Vagina (tissue), 2 donors: Measurements from ENCODE around the gene SMAP2. TPM values are rescaled to one million over a fixed set of nuclear protein-coding genes. Genes with fewer than 3 reads are reported as not detected.
A peak's percentile ranks its signal among the peaks of the same experiment; 100 is the strongest.

Experiments used
- DNase-seq, 2 donors: peaks; one replicate each; pipeline ENCODE4 v3.0.0-alpha.2; 2017; ENCODE audit errors: extremely low spot score in 2 of 2
- H3K27ac ChIP-seq: fragments of 200-600 bp; sonication (generic); one replicate; pipeline ENCODE4 v1.5.1; 2019
- H3K27me3 ChIP-seq: fragments of 200-600 bp; sonication (generic); one replicate; pipeline ENCODE4 v1.5.1; 2019
- H3K36me3 ChIP-seq, 2 donors: fragments of 200-600 bp; sonication (generic); one replicate each; pipeline ENCODE4 v1.5.1; 2017 to 2019
- H3K4me1 ChIP-seq: fragments of 200-600 bp; sonication (generic); one replicate; pipeline ENCODE4 v1.5.1; 2019
- H3K4me3 ChIP-seq, 2 donors: fragments of 200-600 bp; sonication (generic); 1 replicate in 1 of 2; 2 replicates in 1 of 2; pipeline ENCODE4 v1.5.1; 2016 to 2019
- H3K9me3 ChIP-seq: fragments of 200-600 bp; sonication (generic); one replicate; pipeline ENCODE4 v1.5.1; 2019
- POLR2A ChIP-seq, 2 donors: fragments of 450-650 bp; IDR thresholded peaks; one replicate each; pipeline ENCODE4 v1.6.1; 2017; ENCODE audit warnings: antibody characterized with exemption in 2 of 2, mild to moderate bottlenecking in 2 of 2, moderate library complexity in 2 of 2
- POLR2AphosphoS5 ChIP-seq, 2 donors: sonication (generic); formaldehyde crosslinking; IDR thresholded peaks; one replicate each; pipeline ENCODE4 v1.9.0; 2017; ENCODE audit warnings: antibody characterized with exemption in 2 of 2, mild to moderate bottlenecking in 2 of 2, low read depth in 1 of 2; ENCODE audit not compliant: insufficient read depth in 1 of 2
- intact Hi-C: fragments of 100-400 bp; cut with DNase I; formaldehyde crosslinking; loops from one replicate; pipeline ENCODE4 v1.15.1; 2023
- total RNA-seq: library from RNA; depleted of rRNA; stranded (reverse); fragments of >200 nt; gene quantifications from one replicate; pipeline ENCODE4 v1.2.3, GENCODE V29; 2016
- TF ChIP-seq, protein P1 (sequence below), 3 experiments: fragments of 450-650 bp in 2 of 3; fragments of 200-600 bp in 1 of 3; sonication (generic) in 1 of 3; IDR thresholded peaks; one replicate each; pipeline ENCODE4 v1.5.1; 2017 to 2019; ENCODE audit warnings: antibody characterized with exemption in 3 of 3, mild to moderate bottlenecking in 2 of 3, moderate library complexity in 2 of 3

SMAP2 gene
- total RNA-seq, 1 donor from 2014 or later: 24.8 TPM

DNA sequence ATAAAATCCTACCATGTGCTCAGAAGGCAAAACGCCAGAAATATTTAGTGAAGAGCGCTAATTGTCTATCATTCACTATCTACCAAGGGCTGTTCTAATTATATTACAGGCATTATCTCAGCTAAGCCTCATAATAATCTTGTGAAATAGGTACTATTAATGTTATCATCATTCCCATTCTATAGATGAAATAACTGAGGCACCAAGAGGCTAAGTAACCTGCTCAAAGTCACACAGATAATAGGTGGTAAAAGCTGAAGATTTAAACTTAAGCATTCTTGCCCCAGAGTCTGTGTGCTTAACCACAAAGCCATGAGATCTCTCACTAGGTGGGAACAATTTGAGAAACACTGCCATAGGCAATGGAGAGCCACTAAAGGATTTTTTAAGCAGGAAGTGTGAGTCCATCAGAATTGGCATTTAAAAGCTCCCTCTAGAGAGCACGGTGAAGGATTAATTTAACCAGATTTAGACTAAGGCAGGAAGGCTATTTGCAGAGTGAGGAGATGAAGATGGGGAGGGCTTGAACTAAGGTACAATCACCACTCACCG is 1.7 kb upstream of the SMAP2 start:
- Histone ChIP-seq H3K4me1 (peaks cover 18% of the 10 kb centered on the region), H3K27ac (no peak overlapping the region), H3K4me3 (no peak overlapping the region), H3K9me3 (no peaks in the 10 kb centered on the region), H3K36me3 (no peaks in the 10 kb centered on the region), H3K27me3 (no peaks in the 10 kb centered on the region)
- no peak for DNase-seq
- no peak for TF ChIP-seq POLR2AphosphoS5 (IDR thresholded peaks at IDR 0.05; ENCODE audit: insufficient read depth in 1 of 2, low read depth in 1 of 2)
- TF ChIP-seq, protein P1, sequence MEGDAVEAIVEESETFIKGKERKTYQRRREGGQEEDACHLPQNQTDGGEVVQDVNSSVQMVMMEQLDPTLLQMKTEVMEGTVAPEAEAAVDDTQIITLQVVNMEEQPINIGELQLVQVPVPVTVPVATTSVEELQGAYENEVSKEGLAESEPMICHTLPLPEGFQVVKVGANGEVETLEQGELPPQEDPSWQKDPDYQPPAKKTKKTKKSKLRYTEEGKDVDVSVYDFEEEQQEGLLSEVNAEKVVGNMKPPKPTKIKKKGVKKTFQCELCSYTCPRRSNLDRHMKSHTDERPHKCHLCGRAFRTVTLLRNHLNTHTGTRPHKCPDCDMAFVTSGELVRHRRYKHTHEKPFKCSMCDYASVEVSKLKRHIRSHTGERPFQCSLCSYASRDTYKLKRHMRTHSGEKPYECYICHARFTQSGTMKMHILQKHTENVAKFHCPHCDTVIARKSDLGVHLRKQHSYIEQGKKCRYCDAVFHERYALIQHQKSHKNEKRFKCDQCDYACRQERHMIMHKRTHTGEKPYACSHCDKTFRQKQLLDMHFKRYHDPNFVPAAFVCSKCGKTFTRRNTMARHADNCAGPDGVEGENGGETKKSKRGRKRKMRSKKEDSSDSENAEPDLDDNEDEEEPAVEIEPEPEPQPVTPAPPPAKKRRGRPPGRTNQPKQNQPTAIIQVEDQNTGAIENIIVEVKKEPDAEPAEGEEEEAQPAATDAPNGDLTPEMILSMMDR (IDR thresholded peaks at IDR 0.05): no peak
- no peak for TF ChIP-seq POLR2A (IDR thresholded peaks at IDR 0.05)
- intact Hi-C loops: no loop called here

DNA sequence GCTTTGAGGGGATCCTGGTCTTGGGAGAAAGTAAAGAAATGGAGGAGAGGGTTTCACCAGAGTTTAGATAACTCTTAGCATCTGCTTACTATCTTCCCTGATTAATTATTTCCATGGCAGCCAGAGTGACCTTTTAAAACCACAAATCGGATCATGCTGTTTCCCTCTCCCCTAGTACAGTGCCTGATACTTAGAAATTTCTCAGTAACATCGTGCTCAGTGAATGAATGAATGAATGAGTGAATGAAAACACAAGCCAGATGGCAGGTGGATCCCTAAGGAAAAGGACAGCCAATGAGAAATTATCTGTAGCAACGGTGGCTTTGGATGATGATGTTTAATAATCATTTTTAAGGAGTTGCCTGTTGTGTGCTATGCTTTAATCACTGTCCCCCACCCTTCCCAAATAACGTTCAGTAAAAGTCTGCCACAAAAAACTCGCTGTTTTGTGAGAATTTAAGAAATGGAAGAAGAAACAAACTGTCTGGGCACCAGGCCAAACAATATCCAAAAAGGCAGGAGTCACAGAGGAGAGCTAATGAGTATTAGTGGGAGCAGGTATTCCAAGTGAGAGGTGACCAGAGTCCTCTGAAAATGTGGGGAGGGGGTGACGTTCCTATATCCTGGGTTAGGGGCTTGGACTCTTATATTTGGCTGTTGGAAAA is 737 bp upstream of the SMAP2 start:
- H3K27ac ChIP-seq: no peak overlapping the region
- no peak for DNase-seq
- H3K9me3 ChIP-seq: no peaks in the 10 kb centered on the region
- intact Hi-C loops: no loop called here
- no peaks in the 10 kb centered on the region for H3K36me3 ChIP-seq
- H3K4me1 ChIP-seq: peaks cover 18% of the 10 kb centered on the region
- H3K27me3 ChIP-seq: no peaks in the 10 kb centered on the region
- H3K4me3 ChIP-seq: peak overlapping the region; percentile 78 to 88
- no peak for TF ChIP-seq POLR2AphosphoS5 (IDR thresholded peaks at IDR 0.05; ENCODE audit: insufficient read depth in 1 of 2, low read depth in 1 of 2)
- no peak for TF ChIP-seq POLR2A (IDR thresholded peaks at IDR 0.05)
- TF ChIP-seq, protein P1 (IDR thresholded peaks at IDR 0.05): no peak

DNA sequence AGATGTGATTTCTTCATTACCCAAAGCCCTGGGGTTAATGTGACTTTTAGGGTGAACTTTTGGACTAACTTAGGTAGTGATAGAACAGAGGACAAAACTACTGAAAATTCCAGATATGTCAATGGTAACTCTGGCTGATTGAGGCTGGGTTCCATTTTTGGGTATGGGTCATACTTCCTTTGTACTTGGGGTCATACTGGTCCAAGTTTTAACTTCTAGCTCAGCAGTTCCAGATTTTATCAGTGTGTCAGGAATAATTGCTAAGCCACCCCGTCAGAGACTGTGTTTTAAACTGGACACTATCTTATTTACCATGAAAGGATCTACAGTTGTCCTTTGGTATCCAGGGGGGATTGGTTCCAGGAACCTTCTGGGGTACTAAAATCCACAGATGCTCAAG is 4.0 kb downstream of the SMAP2 start:
- DNase-seq: no peak
- Histone ChIP-seq H3K4me1 (peaks cover 45% of the 10 kb centered on the region), H3K9me3 (no peaks in the 10 kb centered on the region), H3K27ac (peak overlapping the region; percentile 5), H3K36me3 (no peaks in the 10 kb centered on the region), H3K27me3 (no peaks in the 10 kb centered on the region), H3K4me3 (no peak overlapping the region)
- TF ChIP-seq POLR2AphosphoS5 (IDR thresholded peaks at IDR 0.05; ENCODE audit: insufficient read depth in 1 of 2, low read depth in 1 of 2): no peak
- TF ChIP-seq, protein P1 (IDR thresholded peaks at IDR 0.05): no peak
- no peak for TF ChIP-seq POLR2A (IDR thresholded peaks at IDR 0.05)
- intact Hi-C loops: no loop called here

DNA sequence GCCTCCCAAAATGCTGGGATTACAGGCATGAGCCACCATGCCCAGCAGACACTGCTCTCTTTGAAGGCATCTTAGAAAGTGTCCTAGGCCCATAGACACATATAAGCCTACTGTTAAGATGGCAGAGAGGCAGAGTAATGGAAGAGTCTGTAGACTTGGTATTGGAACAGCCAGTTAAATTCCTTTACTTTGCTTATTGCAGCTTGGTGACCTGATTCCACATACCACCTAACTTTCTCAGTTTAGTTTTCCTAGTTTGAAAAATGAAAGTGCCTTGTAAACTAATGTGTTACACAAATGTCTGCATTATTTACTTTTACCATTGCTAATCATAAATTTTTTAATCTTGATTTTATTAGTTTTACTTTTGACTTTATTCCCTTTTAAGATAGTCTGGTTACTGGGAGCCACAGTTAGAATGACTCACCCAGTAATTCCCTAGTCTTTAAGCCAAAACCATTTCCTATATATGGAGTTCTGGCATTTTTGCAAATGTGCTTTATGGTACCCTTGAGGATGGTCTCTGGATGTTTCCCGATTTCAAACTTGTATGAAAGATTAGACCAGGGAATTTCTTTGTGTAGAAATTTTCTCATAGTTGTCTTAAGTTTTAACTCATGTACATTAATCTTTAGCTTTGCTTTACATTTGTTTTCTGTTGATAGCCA is 6.4 kb downstream of the SMAP2 start:
- no peak for TF ChIP-seq POLR2A (IDR thresholded peaks at IDR 0.05)
- peak in 1 of 2 donors; percentile 55 for TF ChIP-seq POLR2AphosphoS5 (IDR thresholded peaks at IDR 0.05; ENCODE audit: insufficient read depth in 1 of 2, low read depth in 1 of 2)
- Histone ChIP-seq H3K27me3 (no peaks in the 10 kb centered on the region), H3K9me3 (no peaks in the 10 kb centered on the region), H3K36me3 (no peaks in the 10 kb centered on the region), H3K27ac (peak overlapping the region; percentile 77), H3K4me1 (peaks cover 65% of the 10 kb centered on the region), H3K4me3 (no peak overlapping the region)
- intact Hi-C loops: no loop called here
- no peak for DNase-seq

DNA sequence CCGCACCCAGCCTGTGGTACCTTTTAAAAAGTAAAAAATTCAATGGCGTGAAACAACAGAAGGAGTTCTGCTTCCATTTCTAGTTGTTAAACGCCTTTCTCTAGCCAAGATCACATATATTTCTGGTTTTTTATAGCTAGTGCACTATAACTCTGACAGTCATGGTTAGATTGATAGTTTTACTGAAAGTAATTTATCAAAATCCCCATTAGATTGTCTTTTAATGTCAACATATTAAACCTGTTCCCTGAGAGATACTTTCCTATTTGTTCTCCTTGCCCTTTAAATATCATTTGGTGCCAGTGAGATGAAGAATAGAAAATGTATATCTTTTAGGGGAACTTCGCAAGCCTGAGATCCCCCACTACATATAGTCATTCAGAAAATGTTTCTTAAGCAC is 7.3 kb downstream of the SMAP2 start:
- H3K9me3 ChIP-seq: no peaks in the 10 kb centered on the region
- TF ChIP-seq POLR2A (IDR thresholded peaks at IDR 0.05) (no peak), POLR2AphosphoS5 (IDR thresholded peaks at IDR 0.05; ENCODE audit: insufficient read depth in 1 of 2, low read depth in 1 of 2) (no peak)
- TF ChIP-seq, protein P1 (IDR thresholded peaks at IDR 0.05): no peak
- H3K27ac ChIP-seq: peak overlapping the region; percentile 77
- no peaks in the 10 kb centered on the region for H3K27me3 ChIP-seq
- intact Hi-C loops: no loop called here
- peaks cover 65% of the 10 kb centered on the region for H3K4me1 ChIP-seq
- H3K36me3 ChIP-seq: no peaks in the 10 kb centered on the region
- no peak overlapping the region for H3K4me3 ChIP-seq
- DNase-seq: no peak
